DMS53 (cell line): ENCODE results near the gene RPL29.

Experiments used
- DNase-seq: peaks from one replicate; lab custom pipeline; 2025; lab: John Stamatoyannopoulos, UW

The RPL29 gene

GRCh38 chr3:51945926-51946705, 49.6 kb downstream of the RPL29 start:
- no peak for DNase-seq

- no peak for DNase-seq
These were observed 50.5 kb downstream of the RPL29 start for GRCh38 chr3:51945031-51945840.

GRCh38 chr3:51944451-51945021, 51.2 kb downstream of the RPL29 start:
- no peak for DNase-seq
